Endodermal cell (in vitro differentiated cells): ENCODE results near the gene KRT9. TPM values are rescaled to one million over a fixed set of nuclear protein-coding genes. Genes with fewer than 3 reads are reported as not detected.
A peak's percentile ranks its signal among the peaks of the same experiment; 100 is the strongest.

Experiments used
- DNase-seq: peaks from one replicate; pipeline ENCODE4 v3.0.0-alpha.2; 2017
- H3K27ac ChIP-seq: 2 replicates; pipeline ENCODE4 v1.5.1; 2013; ENCODE audit warnings: mild to moderate bottlenecking, low read depth, low read length, moderate library complexity
- H3K27me3 ChIP-seq: 2 replicates; pipeline ENCODE4 v1.6.1; 2013; ENCODE audit warnings: mild to moderate bottlenecking, low read length, moderate library complexity; ENCODE audit not compliant: insufficient read depth, control insufficient read depth, poor library complexity, severe bottlenecking
- H3K36me3 ChIP-seq: 2 replicates; pipeline ENCODE4 v1.7.0; 2013; ENCODE audit warnings: mild to moderate bottlenecking, low read length, moderate library complexity; ENCODE audit not compliant: control insufficient read depth, insufficient read depth
- H3K4me1 ChIP-seq: one replicate; pipeline ENCODE4 v1.7.0; 2013; ENCODE audit warnings: low read length; ENCODE audit not compliant: control insufficient read depth, insufficient read depth
- H3K4me3 ChIP-seq: 2 replicates; pipeline ENCODE4 v1.5.1; 2013; ENCODE audit warnings: mild to moderate bottlenecking, low read length, moderate library complexity
- H3K9ac ChIP-seq: 2 replicates; pipeline ENCODE4 v1.6.1; 2013; ENCODE audit warnings: mild to moderate bottlenecking, low read length, moderate library complexity; ENCODE audit not compliant: poor library complexity, severe bottlenecking; ENCODE audit errors: extremely low read depth
- H3K9me3 ChIP-seq: 2 replicates; pipeline ENCODE4 v1.6.1; 2013; ENCODE audit warnings: mild to moderate bottlenecking, low read length, moderate library complexity; ENCODE audit not compliant: control insufficient read depth
- H3K27ac Mint-ChIP-seq: 2 replicates; pipeline ENCODE4 v1.8.0; 2020; ENCODE audit warnings: mixed read lengths
- H3K27me3 Mint-ChIP-seq: 2 replicates; pipeline ENCODE4 v1.8.0; 2021; ENCODE audit warnings: mild to moderate bottlenecking, mixed read lengths; ENCODE audit not compliant: insufficient read depth
- H3K36me3 Mint-ChIP-seq: 2 replicates; pipeline ENCODE4 v1.8.0; 2020; ENCODE audit warnings: low read depth, mixed read lengths
- H3K4me1 Mint-ChIP-seq: 2 replicates; pipeline ENCODE4 v1.8.0; 2020; ENCODE audit warnings: mixed read lengths
- H3K4me3 Mint-ChIP-seq: 2 replicates; pipeline ENCODE4 v1.8.0; 2020; ENCODE audit warnings: mild to moderate bottlenecking, moderate library complexity, mixed read lengths
- H3K9me3 Mint-ChIP-seq: 2 replicates; pipeline ENCODE4 v1.8.0; 2020; ENCODE audit warnings: mild to moderate bottlenecking, mixed read lengths
- CTCF ChIP-seq: fragments of 200-600 bp; sonication (generic); conservative IDR thresholded peaks from 2 replicates; pipeline ENCODE4 v1.5.0; 2021; ENCODE audit warnings: antibody characterized with exemption, mild to moderate bottlenecking
- WGBS, 2 experiments: methylation state at CpG; one replicate each; pipeline versions ENCODE4 v1.1.5 to v1.1.7; 2013; ENCODE audit warnings: missing lambda C conversion rate in 2 of 2, mixed read lengths in 1 of 2; ENCODE audit not compliant: insufficient coverage in 1 of 2, insufficient read length in 1 of 2; 5-methylcytosine and 5-hydroxymethylcytosine counted together
- total RNA-seq, 2 donors: library from RNA; stranded (reverse); fragmentation: NEBNext Ultra II Directional in 1 of 2; extraction: Animal tissue kit (Norgen Biotek cat#: 25700) in 1 of 2; gene quantifications; 2 replicates in 1 of 2; 3 replicates in 1 of 2; pipeline ENCODE4 v1.2.1, GENCODE V29; 2021

The KRT9 gene
- total RNA-seq, 2 donors from 2014 or later, result not detected

GRCh38 chr17:41530062-41531048 lies 41.5 kb downstream of the KRT9 start:
- Histone ChIP-seq H3K36me3 (peaks cover 14% of the 10 kb centered on the region), H3K27ac (peak overlapping the region; percentile 64), H3K9me3 (no peaks in the 10 kb centered on the region), H3K4me3 (peak overlapping the region; percentile 51), H3K27me3 (no peaks in the 10 kb centered on the region), H3K9ac (peak overlapping the region; percentile 39), H3K4me1 (peaks cover 19% of the 10 kb centered on the region)
- Mint-ChIP-seq H3K4me3 (peak overlapping the region; percentile 98), H3K27me3 (no peaks in the 10 kb centered on the region), H3K9me3 (no peaks in the 10 kb centered on the region), H3K36me3 (peaks cover 19% of the 10 kb centered on the region), H3K4me1 (peaks cover 64% of the 10 kb centered on the region), H3K27ac (peak overlapping the region; percentile 99)
- 54 to 75% methylated on average over 1 to 8 of the region's 8 CpGs for WGBS, 2 experiments
- TF ChIP-seq CTCF, result peak; percentile 52
- peak; percentile 90 for DNase-seq

- peak overlapping the region; percentile 39 for H3K9ac ChIP-seq
- Mint-ChIP-seq H3K4me1 (peaks cover 55% of the 10 kb centered on the region), H3K36me3 (peaks cover 27% of the 10 kb centered on the region), H3K27me3 (no peaks in the 10 kb centered on the region), H3K27ac (peak overlapping the region; percentile 99), H3K9me3 (no peaks in the 10 kb centered on the region), H3K4me3 (peak overlapping the region; percentile 98)
- no peak for TF ChIP-seq CTCF
- H3K36me3 ChIP-seq, result peaks cover 22% of the 10 kb centered on the region
- WGBS, 2 experiments, result 57 to 74% methylated on average over 4 to 5 of the region's 5 CpGs
- no peaks in the 10 kb centered on the region for H3K27me3 ChIP-seq
- no peak overlapping the region for H3K27ac ChIP-seq
- DNase-seq, result no peak
- H3K9me3 ChIP-seq, result no peaks in the 10 kb centered on the region
- H3K4me3 ChIP-seq, result peak overlapping the region; percentile 94
- H3K4me1 ChIP-seq, result peaks cover 19% of the 10 kb centered on the region
Observed at GRCh38 chr17:41529491-41529915, 42.4 kb downstream of the KRT9 start.

GRCh38 chr17:41528959-41529353 lies 42.9 kb downstream of the KRT9 start:
- H3K9me3 ChIP-seq, result no peaks in the 10 kb centered on the region
- H3K36me3 Mint-ChIP-seq, result peaks cover 33% of the 10 kb centered on the region
- H3K4me1 Mint-ChIP-seq, result peaks cover 55% of the 10 kb centered on the region
- WGBS, 2 experiments, result 69 to 77% methylated on average over 6 to 10 of the region's 10 CpGs
- H3K27me3 Mint-ChIP-seq, result no peaks in the 10 kb centered on the region
- H3K9ac ChIP-seq, result peak overlapping the region; percentile 39
- peaks cover 19% of the 10 kb centered on the region for H3K4me1 ChIP-seq
- peak overlapping the region; percentile 98 for H3K4me3 Mint-ChIP-seq
- no peaks in the 10 kb centered on the region for H3K9me3 Mint-ChIP-seq
- H3K27ac Mint-ChIP-seq, result peak overlapping the region; percentile 99
- peak; percentile 84 for DNase-seq
- peak overlapping the region; percentile 94 for H3K4me3 ChIP-seq
- no peaks in the 10 kb centered on the region for H3K27me3 ChIP-seq
- no peak for TF ChIP-seq CTCF
- no peak overlapping the region for H3K27ac ChIP-seq
- peaks cover 27% of the 10 kb centered on the region for H3K36me3 ChIP-seq
